Middle frontal gyrus (tissue), 1 donor: ENCODE measurements around the gene FAM3D.

ENCODE experiments used
- DNase-seq: peaks from one replicate; pipeline ENCODE4 v3.0.0-alpha.2; 2015; ENCODE audit warnings: low spot score; ENCODE audit errors: extremely low spot score

Gene FAM3D

DNA sequence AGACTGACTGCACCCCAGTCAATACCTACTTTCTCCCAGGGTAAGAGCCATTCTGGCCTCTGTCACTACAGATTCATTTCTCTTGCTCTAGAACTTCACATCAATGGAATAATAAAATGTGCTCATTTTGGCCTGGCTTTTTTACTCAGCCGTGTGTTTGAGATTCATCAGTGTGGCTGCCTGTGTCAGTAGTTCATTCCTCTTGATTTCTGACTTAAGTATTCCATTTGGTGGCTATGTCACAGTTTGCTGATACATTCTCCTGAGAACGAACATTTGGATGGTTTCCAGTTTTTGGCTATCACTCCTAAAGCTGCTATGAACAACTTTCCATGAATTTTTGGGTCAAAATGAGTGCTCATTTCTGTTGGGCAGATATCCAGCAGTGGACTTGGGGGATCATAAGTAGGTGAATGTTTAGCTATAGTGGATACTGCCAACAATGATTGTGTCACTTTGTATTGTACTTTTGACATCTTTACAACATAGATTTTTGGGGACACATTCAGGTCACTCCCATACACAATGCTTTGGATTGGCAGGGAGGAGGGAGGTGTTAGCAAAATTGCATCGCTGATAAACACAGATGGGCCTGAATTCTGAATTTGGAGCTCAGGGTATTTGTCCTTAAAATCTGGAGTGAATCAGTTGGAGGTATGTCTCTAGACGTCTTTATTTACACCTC lies 69.6 kb downstream of the FAM3D start:
- DNase-seq, result no peak

GRCh38 chr3:58594117-58594516 lies 72.5 kb downstream of the FAM3D start:
- DNase-seq, result no peak

DNA sequence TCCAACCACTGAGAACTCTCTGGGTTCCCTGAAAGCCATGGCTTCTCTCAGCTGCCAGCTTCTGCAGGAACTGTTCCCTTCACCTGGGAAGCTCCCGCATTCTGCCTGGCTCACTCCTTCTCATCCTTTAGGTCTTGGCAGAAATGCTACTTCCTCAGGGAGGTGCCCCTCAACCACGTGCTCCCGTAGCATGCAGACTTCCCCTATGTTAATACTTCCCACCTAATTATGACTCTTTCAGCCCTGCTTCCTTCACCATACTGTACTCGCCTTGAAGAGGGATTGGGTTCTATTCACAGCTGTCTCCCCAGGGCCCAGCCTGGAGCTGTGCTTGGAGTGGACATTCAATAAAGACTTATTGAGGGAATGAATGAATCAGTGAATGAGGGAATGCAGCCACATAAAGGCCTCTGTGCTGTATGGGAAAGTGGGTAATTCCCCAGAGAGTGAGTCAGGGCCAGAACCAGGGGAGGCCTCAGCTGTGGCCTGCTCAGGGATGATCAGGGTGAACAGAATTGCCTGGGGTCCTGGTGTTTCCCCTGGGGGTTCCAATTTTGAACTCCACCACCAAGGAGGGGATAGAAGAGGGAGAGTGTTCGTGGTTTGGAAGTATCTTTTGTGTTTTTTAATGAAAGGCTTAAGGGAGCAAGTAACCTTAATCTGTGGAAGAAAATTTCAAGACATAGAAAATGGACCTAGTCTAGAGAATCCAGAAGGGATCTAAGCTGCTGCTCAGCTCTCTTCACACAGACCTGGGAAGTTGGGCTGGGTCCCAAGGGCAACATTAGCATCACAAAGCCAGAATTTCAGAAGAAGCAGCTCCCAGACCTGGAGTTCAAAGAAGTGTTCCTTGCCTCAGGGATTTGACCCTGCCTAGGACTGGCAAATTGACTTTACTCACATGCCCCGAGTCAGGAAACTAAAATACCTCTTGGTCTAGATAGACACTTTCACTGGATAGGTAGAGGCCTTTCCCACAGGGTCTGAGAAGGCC lies 74.8 kb downstream of the FAM3D start:
- DNase-seq, result no peak

GRCh38 chr3:58588030-58588614 lies 78.5 kb downstream of the FAM3D start:
- DNase-seq, result no peak

DNA sequence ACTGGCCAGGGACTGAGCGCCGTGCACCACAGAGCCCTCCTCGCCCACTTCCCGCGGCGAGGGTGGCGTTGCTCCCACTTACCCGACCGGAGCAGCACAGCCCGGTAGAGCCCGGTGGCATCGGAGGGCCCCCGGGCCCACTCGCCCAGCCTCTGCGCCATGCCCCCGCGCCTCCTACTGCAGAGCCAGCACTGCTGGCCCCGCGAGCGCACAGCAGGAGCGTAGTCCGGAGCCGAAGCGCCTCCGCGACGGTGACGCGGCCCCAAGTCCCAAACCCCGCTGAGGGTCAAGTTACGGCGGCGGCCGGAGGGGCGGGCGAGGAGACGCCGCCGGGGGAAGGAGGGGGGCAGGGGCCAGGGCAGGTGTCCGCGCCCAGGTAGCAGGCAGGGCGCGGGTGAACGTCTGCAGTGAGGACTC lies 79.8 kb downstream of the FAM3D start:
- no peak for DNase-seq

DNA sequence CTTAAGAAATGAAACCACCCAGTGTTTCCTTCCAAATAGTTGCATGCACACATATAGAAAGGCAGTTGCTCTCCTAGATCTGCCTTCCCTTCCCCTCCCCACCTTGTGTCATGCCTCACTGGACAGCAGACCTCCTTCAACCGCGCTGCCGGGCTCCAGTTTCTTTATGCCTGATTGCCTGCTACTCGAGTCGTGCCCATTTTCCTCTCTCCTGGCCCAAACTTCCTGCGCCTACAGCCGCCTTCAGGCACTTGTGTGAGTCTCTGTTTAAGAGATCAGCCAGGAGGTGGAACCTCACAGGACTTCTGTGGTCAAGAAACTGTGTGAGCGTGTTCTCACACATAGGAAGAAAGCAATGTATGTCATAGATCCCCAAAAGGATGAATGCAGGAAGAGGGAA lies 80.6 kb downstream of the FAM3D start:
- DNase-seq, result no peak

DNA sequence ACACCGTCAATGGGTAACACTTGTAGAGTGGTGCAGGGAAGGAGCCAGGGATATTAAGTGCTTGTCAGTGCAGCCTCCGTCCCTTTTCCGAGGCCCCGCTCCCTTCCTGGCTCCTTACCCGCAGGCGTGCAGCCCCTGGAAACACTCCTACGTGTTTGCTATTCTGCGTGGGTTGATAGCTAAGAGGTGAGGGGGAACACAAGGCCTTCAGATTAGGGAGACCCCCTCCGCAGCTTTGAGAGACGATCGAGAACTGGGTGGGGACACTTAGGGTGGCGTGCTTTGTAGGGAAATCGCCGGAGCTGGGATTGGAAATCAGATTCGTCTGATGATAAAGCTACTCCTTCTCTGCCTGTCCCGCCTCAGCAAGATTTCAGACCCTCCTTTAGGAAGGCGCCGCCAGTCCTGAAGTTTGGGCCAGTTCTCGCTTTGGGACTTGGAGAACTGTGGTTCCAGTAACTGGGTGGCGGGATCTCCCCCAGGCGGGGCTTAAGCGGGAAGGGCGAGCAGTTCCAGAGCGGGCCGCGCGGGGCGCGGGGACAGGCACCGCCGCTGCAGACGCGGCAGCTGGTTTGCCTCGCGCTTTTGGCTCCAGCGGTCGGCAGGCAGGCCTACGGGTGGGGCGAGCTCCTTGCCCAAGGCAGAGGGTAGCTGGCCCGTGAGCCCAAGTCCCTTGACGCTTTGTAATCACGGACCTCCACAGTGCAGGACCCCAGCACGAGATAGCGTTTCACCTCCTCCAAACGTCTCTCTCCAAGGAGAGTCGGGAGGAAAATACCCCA lies 81.4 kb downstream of the FAM3D start:
- peak; percentile 47 for DNase-seq

GRCh38 chr3:58584690-58585004 lies 81.9 kb downstream of the FAM3D start:
- DNase-seq, result no peak
